GM19238 (cell line): ENCODE data around the gene WDFY2.

Experiments
- DNase-seq: peaks from one replicate; pipeline ENCODE4 v3.0.0; 2011; ENCODE audit warnings: low spot score; ENCODE audit not compliant: insufficient read length

Gene WDFY2

GRCh38 chr13:51816604-51817249, 232.5 kb downstream of the WDFY2 start:
- DNase-seq, result no peak
